Peyer's patch (tissue), 4 donors: ENCODE data around the gene SCAP.

ENCODE experiments used
- POLR2A ChIP-seq, 2 donors: fragments of 450-650 bp; IDR thresholded peaks; one replicate each; pipeline ENCODE4 v1.5.1; 2017; ENCODE audit warnings: antibody characterized with exemption in 2 of 2, mild to moderate bottlenecking in 2 of 2, moderate library complexity in 2 of 2
- TF ChIP-seq, protein P1 (sequence below), 6 experiments: fragments of 450-650 bp in 4 of 6; fragments of 200-600 bp in 2 of 6; sonication (generic) in 1 of 6; IDR thresholded peaks; one replicate each; pipeline ENCODE4 v1.5.1; 2017 to 2019; ENCODE audit warnings: antibody characterized with exemption in 6 of 6, mild to moderate bottlenecking in 3 of 6, moderate library complexity in 1 of 6

GRCh38 chr3:47434849-47435248 lies 40.9 kb downstream of the SCAP start:
- TF ChIP-seq, protein P1, sequence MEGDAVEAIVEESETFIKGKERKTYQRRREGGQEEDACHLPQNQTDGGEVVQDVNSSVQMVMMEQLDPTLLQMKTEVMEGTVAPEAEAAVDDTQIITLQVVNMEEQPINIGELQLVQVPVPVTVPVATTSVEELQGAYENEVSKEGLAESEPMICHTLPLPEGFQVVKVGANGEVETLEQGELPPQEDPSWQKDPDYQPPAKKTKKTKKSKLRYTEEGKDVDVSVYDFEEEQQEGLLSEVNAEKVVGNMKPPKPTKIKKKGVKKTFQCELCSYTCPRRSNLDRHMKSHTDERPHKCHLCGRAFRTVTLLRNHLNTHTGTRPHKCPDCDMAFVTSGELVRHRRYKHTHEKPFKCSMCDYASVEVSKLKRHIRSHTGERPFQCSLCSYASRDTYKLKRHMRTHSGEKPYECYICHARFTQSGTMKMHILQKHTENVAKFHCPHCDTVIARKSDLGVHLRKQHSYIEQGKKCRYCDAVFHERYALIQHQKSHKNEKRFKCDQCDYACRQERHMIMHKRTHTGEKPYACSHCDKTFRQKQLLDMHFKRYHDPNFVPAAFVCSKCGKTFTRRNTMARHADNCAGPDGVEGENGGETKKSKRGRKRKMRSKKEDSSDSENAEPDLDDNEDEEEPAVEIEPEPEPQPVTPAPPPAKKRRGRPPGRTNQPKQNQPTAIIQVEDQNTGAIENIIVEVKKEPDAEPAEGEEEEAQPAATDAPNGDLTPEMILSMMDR (IDR thresholded peaks at IDR 0.05), result no peak
- TF ChIP-seq POLR2A (IDR thresholded peaks at IDR 0.05), result no peak
